GM12878 (cell line): ENCODE data around the gene AURKA. TPM values are rescaled to one million over a fixed set of nuclear protein-coding genes. Genes with fewer than 3 reads are reported as not detected.

Experiments
- ATAC-seq: fragments of 200-7000 bp; cut with Tn5 transposase; 3 replicates; pipeline ENCODE4 v1.9.1; 2020; ENCODE audit warnings: mild to moderate bottlenecking, moderate library complexity
- BruUV-seq: library from RNA; stranded (reverse); fragments of 400-500 nt; replicated peaks from 2 replicates; lab custom pipeline; 2021; lab: Mats Ljungman, UMichigan
- CTCF ChIA-PET: fragments of 300-600 bp; sonication (Branson Sonifier 250); formaldehyde crosslinking; extraction: SDS; loops from one replicate; lab custom pipeline; 2021; ENCODE audit warnings: inconsistent platforms; lab: Yijun Ruan, JAX
- POLR2A ChIA-PET: fragments of 350-600 bp; formaldehyde crosslinking; extraction: SDS; loops from one replicate; lab custom pipeline; 2021; ENCODE audit warnings: inconsistent platforms; lab: Charles Lee
- RAD21 ChIA-PET: fragments of 300-600 bp; sonication (Branson Sonifier 250); formaldehyde crosslinking; loops from one replicate; lab custom pipeline; 2023; ENCODE audit warnings: antibody characterized with exemption; ENCODE audit not compliant: unreplicated experiment; lab: Charles Lee
- SMC1A ChIA-PET: fragments of 300-600 bp; sonication (Branson Sonifier 250); formaldehyde crosslinking; loops from one replicate; lab custom pipeline; 2023; ENCODE audit not compliant: unreplicated experiment, uncharacterized antibody; lab: Charles Lee
- DNase-seq: peaks from one replicate; pipeline ENCODE4 v3.0.0-alpha.2; 2011; ENCODE audit warnings: low read depth, low spot score
- FAIRE-seq: peaks from 3 replicates; lab custom pipeline; 2011; peaks lifted over from hg19 to GRCh38; lab: Jason Lieb, UNC
- H2AFZ ChIP-seq: 2 replicates; pipeline ENCODE4 v1.6.0; 2011; ENCODE audit warnings: low read depth, low read length, control low read depth; ENCODE audit not compliant: control insufficient read depth
- H3K27ac ChIP-seq: 2 replicates; pipeline ENCODE4 v1.5.1; 2011; ENCODE audit warnings: control low read depth; ENCODE audit not compliant: control insufficient read depth, insufficient read depth
- H3K27me3 ChIP-seq, 2 experiments: replicated peaks in 1 of 2; 2 replicates each; pipeline versions ENCODE4 v1.6.0 to v1.6.1; 2011; ENCODE audit warnings: low read length in 1 of 2; ENCODE audit not compliant: control insufficient read depth in 2 of 2, insufficient read depth in 2 of 2
- H3K36me3 ChIP-seq, 2 experiments: 2 replicates each; pipeline ENCODE4 v1.5.1; 2011; ENCODE audit warnings: low read length in 1 of 2; ENCODE audit not compliant: control insufficient read depth in 2 of 2, insufficient read depth in 2 of 2
- H3K4me1 ChIP-seq: 2 replicates; pipeline ENCODE4 v1.6.1; 2011; ENCODE audit warnings: mild to moderate bottlenecking, low read length, moderate library complexity, mixed read lengths; ENCODE audit not compliant: control insufficient read depth, insufficient read depth
- H3K4me2 ChIP-seq: 2 replicates; pipeline ENCODE4 v1.6.0; 2011; ENCODE audit warnings: control low read depth; ENCODE audit not compliant: control insufficient read depth, insufficient read depth
- H3K4me3 ChIP-seq: fragments of 200-600 bp; sonication (generic); 2 replicates; pipeline ENCODE4 v1.5.1; 2016
- H3K79me2 ChIP-seq: 2 replicates; pipeline ENCODE4 v1.6.0; 2011; ENCODE audit warnings: low read length; ENCODE audit not compliant: control insufficient read depth, insufficient read depth
- H3K9ac ChIP-seq: 2 replicates; pipeline ENCODE4 v1.8.0; 2011; ENCODE audit warnings: low read length, control low read depth, mixed read lengths; ENCODE audit not compliant: control insufficient read depth, insufficient read depth
- H3K9me3 ChIP-seq: replicated peaks from 3 replicates; pipeline ENCODE4 v1.5.1; 2011; ENCODE audit warnings: mild to moderate bottlenecking, low read length; ENCODE audit not compliant: control insufficient read depth, insufficient read depth
- H4K20me1 ChIP-seq: 2 replicates; pipeline ENCODE4 v1.6.0; 2011; ENCODE audit not compliant: control insufficient read depth, insufficient read depth
- ATF2 ChIP-seq: IDR thresholded peaks from 2 replicates; pipeline ENCODE4 v1.6.1; 2012; ENCODE audit warnings: low read length, inconsistent platforms
- ATF7 ChIP-seq: fragments of 450-650 bp; IDR thresholded peaks from 2 replicates; pipeline ENCODE4 v1.6.1; 2016; ENCODE audit warnings: low read depth, mild to moderate bottlenecking
- BHLHE40 ChIP-seq, 2 experiments: fragments of 450-650 bp in 1 of 2; IDR thresholded peaks; 2 replicates each; pipeline ENCODE4 v1.6.1; 2011 to 2017; ENCODE audit warnings: low read depth in 2 of 2, borderline replicate concordance in 1 of 2, improper control_type of control experiment in 1 of 2, low read length in 1 of 2, mild to moderate bottlenecking in 1 of 2
- CHD4 ChIP-seq: fragments of 200-600 bp; sonication (generic); IDR thresholded peaks from 2 replicates; pipeline ENCODE4 v1.6.1; 2016; ENCODE audit warnings: mild to moderate bottlenecking
- ELK1 ChIP-seq: IDR thresholded peaks from 2 replicates; pipeline ENCODE4 v1.6.1; 2012; ENCODE audit warnings: low read depth, low read length, improper control_type of control experiment
- HDGF ChIP-seq: fragments of 450-650 bp; IDR thresholded peaks from 2 replicates; pipeline ENCODE4 v1.6.1; 2016; ENCODE audit warnings: antibody characterized with exemption
- IRF3 ChIP-seq: fragments of 450-650 bp; IDR thresholded peaks from 2 replicates; pipeline ENCODE4 v1.6.1; 2014; ENCODE audit warnings: mild to moderate bottlenecking
- IRF5 ChIP-seq: fragments of 450-650 bp; IDR thresholded peaks from 2 replicates; pipeline ENCODE4 v1.6.1; 2017; ENCODE audit warnings: borderline replicate concordance
- MEF2A ChIP-seq: IDR thresholded peaks from 2 replicates; pipeline ENCODE4 v1.6.1; 2011; ENCODE audit warnings: low read depth, mild to moderate bottlenecking, low read length, moderate library complexity; ENCODE audit not compliant: insufficient read depth
- MYC ChIP-seq: IDR thresholded peaks from 2 replicates; pipeline ENCODE4 v1.6.1; 2011; ENCODE audit warnings: mild to moderate bottlenecking, low read length, moderate library complexity, inconsistent platforms; ENCODE audit not compliant: insufficient read depth, insufficient replicate concordance, insufficient read length, severe bottlenecking
- NFYA ChIP-seq: IDR thresholded peaks from 2 replicates; pipeline ENCODE4 v1.6.1; 2011; ENCODE audit warnings: low read depth, mild to moderate bottlenecking, low read length, improper control_type of control experiment, borderline replicate concordance
- RELB ChIP-seq: fragments of 450-650 bp; IDR thresholded peaks from 2 replicates; pipeline ENCODE4 v1.6.1; 2017; ENCODE audit warnings: low read depth, mild to moderate bottlenecking, moderate library complexity
- WGBS: methylation state at CpG from one replicate; pipeline ENCODE4 v1.1.6; 2016; ENCODE audit warnings: low lambda C conversion rate; ENCODE audit not compliant: insufficient replicate concordance, insufficient coverage; ENCODE audit errors: missing lambda C conversion rate; 5-methylcytosine and 5-hydroxymethylcytosine counted together
- in situ Hi-C: fragments of 300-500 bp; cut with MboI; formaldehyde crosslinking; loops from 9 replicates; pipeline ENCODE4 v1.14.3; 2018; ENCODE audit warnings: mixed read lengths
- intact Hi-C: fragments of 100-400 bp; cut with micrococcal nuclease; formaldehyde crosslinking; loops from one replicate; pipeline ENCODE4 v1.14.2; 2022; ENCODE audit not compliant: unreplicated experiment
- polyA plus RNA-seq, 11 experiments: library from polyadenylated mRNA; depleted of rRNA in 4 of 11; unstranded in 6 of 11; stranded (reverse) in 5 of 11; fragments of >200 nt; fragmentation: Nextera tagmentation in 4 of 11; fragmentation: Illumina TruSeq in 1 of 11; extraction: Ambion mirVana in 4 of 11; extraction: Trizol in 1 of 11; gene quantifications; 1 replicate in 1 of 11; 2 replicates in 10 of 11; pipeline versions ENCODE4 v1.2.1 to v1.2.3, GENCODE V29; 2011 to 2016; ENCODE audit warnings: inconsistent platforms in 2 of 11, missing spikeins in 2 of 11, low read depth in 1 of 11
- total RNA-seq, 4 experiments: library from RNA; depleted of rRNA in 3 of 4; stranded (reverse); fragments of >200 nt in 3 of 4; fragmentation: Illumina TruSeq in 1 of 4; extraction: Trizol in 1 of 4; gene quantifications; 2 replicates each; pipeline versions ENCODE4 v1.2.1 to v1.2.3, GENCODE V29; 2013 to 2021

Gene AURKA
- total and polyA plus RNA-seq, 10 of the 15 experiments (the other 5 are each of a cell fraction or from before 2014, with no cell fraction given), result 57.3 to 122 (median 73.4) TPM

GRCh38 chr20:56380375-56380774, 11.6 kb downstream of the AURKA start:
- Histone ChIP-seq H3K4me3 (no peak overlapping the region), H3K4me2 (no peak overlapping the region), H3K4me1 (no peaks in the 10 kb centered on the region), H3K36me3 (peaks cover 10 to 33% of the 10 kb centered on the region in 2 experiments; a peak in 3 of 4 replicates), H3K79me2 (peaks cover 15% of the 10 kb centered on the region), H3K27ac (no peak overlapping the region), H3K9me3 (no peaks in the 10 kb centered on the region), H4K20me1 (peaks cover 3% of the 10 kb centered on the region), H2AFZ (no peak overlapping the region), H3K9ac (no peak overlapping the region), H3K27me3 (no peaks in the 10 kb centered on the region)
- CTCF ChIA-PET, result no interaction called here
- 61% methylated on average over 1 of the region's 1 CpG for WGBS
- POLR2A ChIA-PET, result interaction anchor here (0.6 kb wide), 1 partner anchor 10 kb away, joined by 3 read pairs; no protein-coding TSS in a partner anchor
- intact Hi-C loops, result no loop called here
- FAIRE-seq (no peak), ATAC-seq (no peak), DNase-seq (no peak)
- TSS peak; percentile 25 for BruUV-seq
- SMC1A ChIA-PET, result interaction anchor here (1.4 to 1.5 kb wide), 2 partner anchors 11 to 17 kb away, joined by 4 to 7 read pairs; partner anchors contain the start of genes AURKA and CSTF1
- RAD21 ChIA-PET, result no interaction called here
- in situ Hi-C loops, result no loop called here
- TF ChIP-seq CHD4 (no peak), BHLHE40 (IDR thresholded peaks at IDR 0.05; ENCODE audit: borderline replicate concordance in 1 of 2, low read depth in 2 of 2, low read length in 1 of 2) (no peak), IRF3 (no peak), MYC (no peak), MEF2A (no peak), ATF2 (no peak), HDGF (no peak), IRF5 (no peak), RELB (no peak), ATF7 (no peak), NFYA (no peak), ELK1 (no peak)
